Stimulated activated CD4-positive, alpha-beta T cell treated with anti-CD3 and anti-CD28 coated beads, Interleukin-2, amount 100 ng/mL, for 24 hours (primary cell): ENCODE results near the gene TSSC4.

Source experiments
- DNase-seq, 2 donors: peaks; one replicate each; pipeline ENCODE4 v3.0.0-alpha.2; 2020

TSSC4 gene

GRCh38 chr11:2435288-2436012, 34.9 kb downstream of the TSSC4 start:
- no peak for DNase-seq

- no peak for DNase-seq
These were observed 35.5 kb downstream of the TSSC4 start for GRCh38 chr11:2436013-2436520.

- DNase-seq: no peak
These were observed 36.0 kb downstream of the TSSC4 start for GRCh38 chr11:2436521-2437031.

GRCh38 chr11:2437516-2437915, 37.0 kb downstream of the TSSC4 start:
- DNase-seq: no peak

GRCh38 chr11:2439820-2440219, 39.3 kb downstream of the TSSC4 start:
- DNase-seq: no peak

GRCh38 chr11:2440646-2441045, 40.1 kb downstream of the TSSC4 start:
- DNase-seq: no peak

GRCh38 chr11:2441171-2441570, 40.6 kb downstream of the TSSC4 start:
- no peak for DNase-seq

- DNase-seq: no peak
These were observed 42.0 kb downstream of the TSSC4 start for GRCh38 chr11:2442589-2442988.

GRCh38 chr11:2443406-2443805, 42.9 kb downstream of the TSSC4 start:
- no peak for DNase-seq

- peak; percentile 82 to 83 for DNase-seq
These were observed 43.6 kb downstream of the TSSC4 start, which contains the start of gene TRPM5 for GRCh38 chr11:2443881-2444820. Gene TRPM5 (minus strand): TSS chr11:2444514. CDS start chr11:2423036, 21,478 bp downstream.

- DNase-seq: peak; percentile 49 to 73
These were observed 44.5 kb downstream of the TSSC4 start, which contains the start of gene KCNQ1 for GRCh38 chr11:2444821-2445745. Gene KCNQ1 (plus strand): TSS chr11:2445008. CDS start chr11:2445099, 91 bp downstream.

GRCh38 chr11:2445746-2446551, 45.4 kb downstream of the TSSC4 start:
- DNase-seq: no peak

- DNase-seq: peak in 1 of 2 donors; percentile 39
These were observed 46.2 kb downstream of the TSSC4 start for GRCh38 chr11:2446590-2447252.

GRCh38 chr11:2447253-2447950, 46.9 kb downstream of the TSSC4 start:
- DNase-seq: no peak

GRCh38 chr11:2447951-2448650, 47.6 kb downstream of the TSSC4 start:
- no peak for DNase-seq

- no peak for DNase-seq
These were observed 48.4 kb downstream of the TSSC4 start for GRCh38 chr11:2448661-2449547.

- DNase-seq: no peak
These were observed 49.2 kb downstream of the TSSC4 start for GRCh38 chr11:2449548-2450320.
